Cortex of kidney (tissue), 1 donor: Measurements from ENCODE around the gene MARF1.
"Not testable (repeated sequence)": the region's sequence is repeated elsewhere in the genome, so short reads cannot be mapped to it uniquely, and the experiment has no call there.

Experiments used
- DNase-seq: peaks from one replicate; lab custom pipeline; 2025; lab: John Stamatoyannopoulos, UW

The MARF1 gene

GRCh38 chr16:15653227-15653626 is 10.3 kb upstream of the MARF1 start:
- no peak for DNase-seq

GRCh38 chr16:15652293-15653001 is 9.5 kb upstream of the MARF1 start:
- no peak for DNase-seq

- no peak for DNase-seq
Observed at GRCh38 chr16:15650698-15651171, 7.8 kb upstream of the MARF1 start.

GRCh38 chr16:15650019-15650697 is 7.2 kb upstream of the MARF1 start, which contains the start of gene NDE1:
NDE1 (plus strand) TSS chr16:15650245; CDS start chr16:15664779, 14,534 bp downstream.
- no peak for DNase-seq

- no peak for DNase-seq
Observed at GRCh38 chr16:15649727-15650018, 6.7 kb upstream of the MARF1 start.

GRCh38 chr16:15649311-15649710 is 6.4 kb upstream of the MARF1 start:
- DNase-seq: not testable (repeated sequence)

GRCh38 chr16:15648135-15648730 is 5.3 kb upstream of the MARF1 start:
- DNase-seq: no peak

GRCh38 chr16:15647294-15648014 is 4.5 kb upstream of the MARF1 start:
- no peak for DNase-seq

GRCh38 chr16:15646557-15647293 is 3.8 kb upstream of the MARF1 start:
- not testable (repeated sequence) for DNase-seq

- not testable (repeated sequence) for DNase-seq
Observed at GRCh38 chr16:15644962-15645465, 2.1 kb upstream of the MARF1 start.

- no peak for DNase-seq
Observed at GRCh38 chr16:15644267-15644961, 1.5 kb upstream of the MARF1 start.

GRCh38 chr16:15643946-15644250 is 944 bp upstream of the MARF1 start:
- no peak for DNase-seq

GRCh38 chr16:15642557-15643047 is 352 bp downstream of the MARF1 start:
- no peak for DNase-seq

- DNase-seq: no peak
Observed at GRCh38 chr16:15641753-15642556, 999 bp downstream of the MARF1 start.

GRCh38 chr16:15640966-15641365 is 2.0 kb downstream of the MARF1 start:
- no peak for DNase-seq

GRCh38 chr16:15639061-15639568 is 3.8 kb downstream of the MARF1 start:
- no peak for DNase-seq

- DNase-seq: no peak
Observed at GRCh38 chr16:15636392-15636873, 6.5 kb downstream of the MARF1 start.

GRCh38 chr16:15635926-15636325 is 7.0 kb downstream of the MARF1 start:
- DNase-seq: no peak

GRCh38 chr16:15631730-15632409 is 11.1 kb downstream of the MARF1 start:
- DNase-seq: no peak
